GM13977 (cell line): Measurements from ENCODE around the gene PHF1.

Source experiments
- DNase-seq: peaks from one replicate; pipeline ENCODE4 v3.0.0; 2012; ENCODE audit warnings: low spot score
- in situ Hi-C: fragments of 300-500 bp; cut with MboI; formaldehyde crosslinking; loops from one replicate; pipeline ENCODE4 v1.12.0; 2022; ENCODE audit warnings: low sequenced_read_pairs, low pct_unique_long_range_greater_than_20kb, mixed read lengths, inconsistent platforms; ENCODE audit not compliant: unreplicated experiment
- TF ChIP-seq, protein P1 (sequence below): IDR thresholded peaks from 2 replicates; pipeline ENCODE4 v1.5.1; 2012; ENCODE audit warnings: mild to moderate bottlenecking, control low read depth; ENCODE audit not compliant: insufficient read depth; ENCODE audit errors: extremely low read depth, missing control alignments

The PHF1 gene

DNA sequence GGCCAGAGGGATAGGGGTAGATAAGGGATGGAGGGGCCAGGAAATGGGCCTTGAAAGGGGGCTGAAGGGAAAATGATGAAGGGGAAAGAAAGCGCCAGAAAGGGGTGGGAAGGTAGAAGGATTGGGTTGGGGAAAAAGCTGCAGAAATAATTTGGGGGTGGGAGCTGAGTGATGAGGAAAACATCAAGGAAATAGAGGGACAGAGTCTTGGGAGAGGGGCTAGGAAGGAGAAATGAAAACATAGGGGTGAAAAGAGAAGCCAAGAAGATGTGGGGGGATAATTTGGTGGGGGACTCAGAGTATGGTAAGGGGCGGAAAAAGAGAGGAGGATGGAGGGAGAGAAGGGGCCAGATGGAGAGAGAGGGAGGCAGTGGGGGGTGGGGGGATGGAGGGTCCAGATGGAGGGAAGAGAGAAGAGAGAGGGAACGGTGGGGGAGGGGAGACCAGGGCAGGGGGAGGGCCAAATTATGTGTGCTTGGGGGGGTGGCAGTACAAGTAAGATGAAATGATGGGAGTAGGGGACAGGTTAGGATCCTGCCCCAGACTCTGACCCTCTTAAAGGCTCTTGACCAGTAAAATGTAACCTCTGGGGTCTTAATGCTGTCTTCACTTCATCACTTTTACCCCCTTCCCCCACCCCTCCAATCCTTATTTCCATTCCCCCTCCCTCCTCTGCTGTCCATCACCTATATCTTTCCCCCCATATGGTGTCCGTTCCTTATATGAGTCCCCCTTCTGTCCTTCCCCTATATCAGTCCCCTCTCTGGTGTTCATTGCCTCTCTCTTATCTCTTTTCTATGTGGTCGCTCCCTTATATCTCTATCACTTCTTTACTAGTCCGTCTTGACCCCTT is 9.9 kb downstream of the PHF1 start:
- no peak for DNase-seq
- in situ Hi-C loops: no loop called here
- TF ChIP-seq, protein P1, sequence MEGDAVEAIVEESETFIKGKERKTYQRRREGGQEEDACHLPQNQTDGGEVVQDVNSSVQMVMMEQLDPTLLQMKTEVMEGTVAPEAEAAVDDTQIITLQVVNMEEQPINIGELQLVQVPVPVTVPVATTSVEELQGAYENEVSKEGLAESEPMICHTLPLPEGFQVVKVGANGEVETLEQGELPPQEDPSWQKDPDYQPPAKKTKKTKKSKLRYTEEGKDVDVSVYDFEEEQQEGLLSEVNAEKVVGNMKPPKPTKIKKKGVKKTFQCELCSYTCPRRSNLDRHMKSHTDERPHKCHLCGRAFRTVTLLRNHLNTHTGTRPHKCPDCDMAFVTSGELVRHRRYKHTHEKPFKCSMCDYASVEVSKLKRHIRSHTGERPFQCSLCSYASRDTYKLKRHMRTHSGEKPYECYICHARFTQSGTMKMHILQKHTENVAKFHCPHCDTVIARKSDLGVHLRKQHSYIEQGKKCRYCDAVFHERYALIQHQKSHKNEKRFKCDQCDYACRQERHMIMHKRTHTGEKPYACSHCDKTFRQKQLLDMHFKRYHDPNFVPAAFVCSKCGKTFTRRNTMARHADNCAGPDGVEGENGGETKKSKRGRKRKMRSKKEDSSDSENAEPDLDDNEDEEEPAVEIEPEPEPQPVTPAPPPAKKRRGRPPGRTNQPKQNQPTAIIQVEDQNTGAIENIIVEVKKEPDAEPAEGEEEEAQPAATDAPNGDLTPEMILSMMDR: no peak

DNA sequence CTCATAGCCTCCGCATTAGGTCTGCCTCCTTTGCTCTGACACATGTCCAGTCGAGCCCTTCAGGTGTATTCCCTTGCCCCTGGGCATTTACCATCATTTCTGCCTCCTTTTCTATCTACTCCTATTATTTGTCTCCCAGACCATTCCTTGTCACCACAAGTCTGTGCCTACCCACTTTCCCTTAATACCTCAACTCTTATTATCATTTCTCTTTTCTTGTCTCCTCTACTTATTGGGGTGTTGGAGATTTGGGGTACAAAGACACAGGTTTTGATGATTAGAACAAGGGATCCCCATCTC is 10.5 kb downstream of the PHF1 start:
- DNase-seq: no peak
- in situ Hi-C loops: no loop called here
- TF ChIP-seq, protein P1: no peak

DNA sequence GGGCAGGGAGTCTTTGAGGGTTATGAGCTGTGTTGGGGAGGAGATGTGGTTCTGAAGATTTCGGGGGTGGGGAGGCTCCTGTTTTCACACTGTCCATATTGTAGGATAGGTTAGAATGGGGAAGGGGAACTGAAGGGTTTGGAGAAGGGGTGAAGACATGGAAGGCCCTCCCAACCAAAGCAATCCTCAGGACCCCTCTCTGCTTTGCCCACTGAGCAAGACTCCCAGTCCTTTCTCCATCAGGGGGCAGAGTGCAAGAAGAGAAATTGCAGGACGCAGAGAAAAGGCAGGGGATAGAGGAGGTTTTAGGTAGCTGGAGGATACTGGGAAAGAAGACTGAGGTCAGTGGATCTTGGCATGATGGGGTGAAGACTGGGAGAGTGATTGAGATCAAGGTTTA is 13.0 kb downstream of the PHF1 start:
- in situ Hi-C loops: no loop called here
- TF ChIP-seq, protein P1: no peak
- DNase-seq: no peak

GRCh38 chr6:33424855-33425667 is 14.2 kb downstream of the PHF1 start:
- peak; percentile 30 for DNase-seq
- in situ Hi-C loops: no loop called here
- TF ChIP-seq, protein P1: no peak

- in situ Hi-C loops: no loop called here
- DNase-seq: peak; percentile 89
- TF ChIP-seq, protein P1: peak; percentile 84
Observed at GRCh38 chr6:33425668-33426577, 15.1 kb downstream of the PHF1 start.

- TF ChIP-seq, protein P1: no peak
- in situ Hi-C loops: no loop called here
- peak; percentile 69 for DNase-seq
Observed at GRCh38 chr6:33426590-33427511, 16.0 kb downstream of the PHF1 start.
